ENCODE measurements around the gene FAM81A.

Gene FAM81A

GRCh38 chr15:59556380-59556779, 118.4 kb downstream of the FAM81A start:
- no peak overlapping the region for H3K4me3 ChIP-seq (ENCODE audit: low read depth, low read length)
- no peak overlapping the region for H4K91ac ChIP-seq (ENCODE audit: low read depth, low read length)
- no peak overlapping the region for H2AFZ ChIP-seq (ENCODE audit: insufficient read depth, low read length, poor library complexity)
- H3K4me1 ChIP-seq (ENCODE audit: control insufficient read depth in 1 of 2, insufficient read depth in 2 of 2, low read length in 2 of 2), result peaks cover 0 to 4% of the 10 kb centered on the region in 2 experiments
- no peak overlapping the region for H3K18ac ChIP-seq (ENCODE audit: low read length)
- H4K12ac ChIP-seq (ENCODE audit: low read depth, low read length), result no peak overlapping the region
- H3K36me3 ChIP-seq (ENCODE audit: control insufficient read depth in 1 of 2, insufficient read depth in 2 of 2, low read length in 2 of 2), result no peaks in the 10 kb centered on the region
- H2BK5ac ChIP-seq (ENCODE audit: low read depth, low read length, poor library complexity), result no peak overlapping the region
- H3K4me2 ChIP-seq (ENCODE audit: low read length), result no peak overlapping the region
- H3K27me3 ChIP-seq (ENCODE audit: insufficient read depth, low read length), result no peaks in the 10 kb centered on the region
- no peak overlapping the region for H2AK5ac ChIP-seq (ENCODE audit: low read length)
- no peak overlapping the region for H3K27ac ChIP-seq (ENCODE audit: low read depth, low read length)
- H3K9me3 ChIP-seq (ENCODE audit: insufficient read depth, low read depth, low read length), result no peaks in the 10 kb centered on the region
- no CpG with 5 or more reads among the region's 2 CpGs for WGBS (ENCODE audit: extremely low coverage, insufficient coverage, insufficient read length)
- no peaks in the 10 kb centered on the region for H3K79me2 ChIP-seq (ENCODE audit: control insufficient read depth, insufficient read depth, low read length, poor library complexity)
- no peak overlapping the region for H3K14ac ChIP-seq (ENCODE audit: low read length)
- no peak overlapping the region for H4K8ac ChIP-seq (ENCODE audit: low read depth, low read length)
- H2BK120ac ChIP-seq (ENCODE audit: insufficient read depth, low read length, poor library complexity), result no peak overlapping the region
- H3K9ac ChIP-seq (ENCODE audit: low read length), result no peak overlapping the region
- DNase-seq, result no peak
- no peaks in the 10 kb centered on the region for H3K79me1 ChIP-seq (ENCODE audit: low read length)
- H3K23ac ChIP-seq (ENCODE audit: low read length), result no peak overlapping the region
- no peak overlapping the region for H3K4ac ChIP-seq (ENCODE audit: low read depth, low read length)
- H2BK12ac ChIP-seq (ENCODE audit: low read length), result no peak overlapping the region

- Histone ChIP-seq H3K4me1 (ENCODE audit: control insufficient read depth in 1 of 2, insufficient read depth in 2 of 2, low read length in 2 of 2) (peaks cover 0 to 4% of the 10 kb centered on the region in 2 experiments), H2BK120ac (ENCODE audit: insufficient read depth, low read length, poor library complexity) (no peak overlapping the region), H3K9ac (ENCODE audit: low read length) (no peak overlapping the region), H2AFZ (ENCODE audit: insufficient read depth, low read length, poor library complexity) (no peak overlapping the region), H3K18ac (ENCODE audit: low read length) (no peak overlapping the region), H4K12ac (ENCODE audit: low read depth, low read length) (no peak overlapping the region), H3K9me3 (ENCODE audit: insufficient read depth, low read depth, low read length) (no peaks in the 10 kb centered on the region), H3K79me2 (ENCODE audit: control insufficient read depth, insufficient read depth, low read length, poor library complexity) (no peaks in the 10 kb centered on the region), H2BK12ac (ENCODE audit: low read length) (no peak overlapping the region), H4K8ac (ENCODE audit: low read depth, low read length) (no peak overlapping the region), H3K23ac (ENCODE audit: low read length) (no peak overlapping the region), H2BK5ac (ENCODE audit: low read depth, low read length, poor library complexity) (no peak overlapping the region), H3K27ac (ENCODE audit: low read depth, low read length) (no peak overlapping the region), H3K4me3 (ENCODE audit: low read depth, low read length) (no peak overlapping the region), H3K14ac (ENCODE audit: low read length) (no peak overlapping the region), H3K4ac (ENCODE audit: low read depth, low read length) (no peak overlapping the region), H3K4me2 (ENCODE audit: low read length) (no peak overlapping the region), H2AK5ac (ENCODE audit: low read length) (no peak overlapping the region), H4K91ac (ENCODE audit: low read depth, low read length) (no peak overlapping the region), H3K36me3 (ENCODE audit: control insufficient read depth in 1 of 2, insufficient read depth in 2 of 2, low read length in 2 of 2) (no peaks in the 10 kb centered on the region), H3K27me3 (ENCODE audit: insufficient read depth, low read length) (no peaks in the 10 kb centered on the region), H3K79me1 (ENCODE audit: low read length) (no peaks in the 10 kb centered on the region)
- no CpG with 5 or more reads among the region's 3 CpGs for WGBS (ENCODE audit: extremely low coverage, insufficient coverage, insufficient read length)
- no peak for DNase-seq
Observed at GRCh38 chr15:59557581-59557980, 119.6 kb downstream of the FAM81A start.

GRCh38 chr15:59558851-59559250, 120.9 kb downstream of the FAM81A start:
- Histone ChIP-seq H3K4me1 (ENCODE audit: control insufficient read depth in 1 of 2, insufficient read depth in 2 of 2, low read length in 2 of 2) (peaks cover 0 to 2% of the 10 kb centered on the region in 2 experiments), H3K14ac (ENCODE audit: low read length) (no peak overlapping the region), H4K12ac (ENCODE audit: low read depth, low read length) (no peak overlapping the region), H3K36me3 (ENCODE audit: control insufficient read depth in 1 of 2, insufficient read depth in 2 of 2, low read length in 2 of 2) (no peaks in the 10 kb centered on the region), H3K4me2 (ENCODE audit: low read length) (no peak overlapping the region), H3K79me2 (ENCODE audit: control insufficient read depth, insufficient read depth, low read length, poor library complexity) (no peaks in the 10 kb centered on the region), H2AFZ (ENCODE audit: insufficient read depth, low read length, poor library complexity) (no peak overlapping the region), H3K4me3 (ENCODE audit: low read depth, low read length) (no peak overlapping the region), H2BK12ac (ENCODE audit: low read length) (no peak overlapping the region), H3K9ac (ENCODE audit: low read length) (no peak overlapping the region), H4K8ac (ENCODE audit: low read depth, low read length) (no peak overlapping the region), H3K79me1 (ENCODE audit: low read length) (no peaks in the 10 kb centered on the region), H2AK5ac (ENCODE audit: low read length) (no peak overlapping the region), H2BK5ac (ENCODE audit: low read depth, low read length, poor library complexity) (no peak overlapping the region), H4K91ac (ENCODE audit: low read depth, low read length) (no peak overlapping the region), H2BK120ac (ENCODE audit: insufficient read depth, low read length, poor library complexity) (no peak overlapping the region), H3K18ac (ENCODE audit: low read length) (no peak overlapping the region), H3K9me3 (ENCODE audit: insufficient read depth, low read depth, low read length) (no peaks in the 10 kb centered on the region), H3K27ac (ENCODE audit: low read depth, low read length) (no peak overlapping the region), H3K27me3 (ENCODE audit: insufficient read depth, low read length) (no peaks in the 10 kb centered on the region), H3K4ac (ENCODE audit: low read depth, low read length) (no peak overlapping the region), H3K23ac (ENCODE audit: low read length) (no peak overlapping the region)
- WGBS (ENCODE audit: extremely low coverage, insufficient coverage, insufficient read length), result no CpG with 5 or more reads among the region's 1 CpG
- no peak for DNase-seq

- DNase-seq, result no peak
- WGBS (ENCODE audit: extremely low coverage, insufficient coverage, insufficient read length), result no CpG with 5 or more reads among the region's 4 CpGs
- no peak overlapping the region for H4K91ac ChIP-seq (ENCODE audit: low read depth, low read length)
- no peaks in the 10 kb centered on the region for H3K36me3 ChIP-seq (ENCODE audit: control insufficient read depth in 1 of 2, insufficient read depth in 2 of 2, low read length in 2 of 2)
- no peaks in the 10 kb centered on the region for H3K79me1 ChIP-seq (ENCODE audit: low read length)
- no peaks in the 10 kb centered on the region for H3K27me3 ChIP-seq (ENCODE audit: insufficient read depth, low read length)
- no peaks in the 10 kb centered on the region for H3K4me1 ChIP-seq (ENCODE audit: control insufficient read depth in 1 of 2, insufficient read depth in 2 of 2, low read length in 2 of 2)
- H3K9ac ChIP-seq (ENCODE audit: low read length), result no peak overlapping the region
- H2AFZ ChIP-seq (ENCODE audit: insufficient read depth, low read length, poor library complexity), result no peak overlapping the region
- no peaks in the 10 kb centered on the region for H3K79me2 ChIP-seq (ENCODE audit: control insufficient read depth, insufficient read depth, low read length, poor library complexity)
- no peak overlapping the region for H4K12ac ChIP-seq (ENCODE audit: low read depth, low read length)
- H2BK5ac ChIP-seq (ENCODE audit: low read depth, low read length, poor library complexity), result no peak overlapping the region
- H3K23ac ChIP-seq (ENCODE audit: low read length), result no peak overlapping the region
- H3K4me3 ChIP-seq (ENCODE audit: low read depth, low read length), result no peak overlapping the region
- no peak overlapping the region for H4K8ac ChIP-seq (ENCODE audit: low read depth, low read length)
- no peaks in the 10 kb centered on the region for H3K9me3 ChIP-seq (ENCODE audit: insufficient read depth, low read depth, low read length)
- H2BK120ac ChIP-seq (ENCODE audit: insufficient read depth, low read length, poor library complexity), result no peak overlapping the region
- H3K18ac ChIP-seq (ENCODE audit: low read length), result no peak overlapping the region
- H2AK5ac ChIP-seq (ENCODE audit: low read length), result no peak overlapping the region
- H3K27ac ChIP-seq (ENCODE audit: low read depth, low read length), result no peak overlapping the region
- H3K4me2 ChIP-seq (ENCODE audit: low read length), result no peak overlapping the region
- no peak overlapping the region for H3K14ac ChIP-seq (ENCODE audit: low read length)
- no peak overlapping the region for H3K4ac ChIP-seq (ENCODE audit: low read depth, low read length)
- H2BK12ac ChIP-seq (ENCODE audit: low read length), result no peak overlapping the region
Observed at GRCh38 chr15:59561547-59561946, 123.6 kb downstream of the FAM81A start.
